CD4-positive, alpha-beta T cell treated with Interleukin-12 subunit alpha and Interleukin-12 subunit beta, for 1 hour (primary cell): Measurements from ENCODE around the gene TMEM132A.

Experiments used
- DNase-seq: peaks from one replicate; pipeline ENCODE4 v3.0.0-alpha.2; 2020

Gene TMEM132A

GRCh38 chr11:60924110-60924905 is at the start of gene TMEM132A:
TMEM132A (plus strand) TSS chr11:60924460; CDS start chr11:60924634, 174 bp downstream.
- DNase-seq, result no peak

GRCh38 chr11:60875366-60876167 is 48.7 kb upstream of the TMEM132A start:
- no peak for DNase-seq

GRCh38 chr11:60876168-60876485 is 48.1 kb upstream of the TMEM132A start:
- DNase-seq, result no peak

- DNase-seq, result no peak
These were observed 45.8 kb upstream of the TMEM132A start for GRCh38 chr11:60878245-60879101.

GRCh38 chr11:60879104-60879503 is 45.2 kb upstream of the TMEM132A start:
- DNase-seq, result no peak

- no peak for DNase-seq
These were observed 44.2 kb upstream of the TMEM132A start for GRCh38 chr11:60879971-60880588.

GRCh38 chr11:60880643-60881282 is 43.5 kb upstream of the TMEM132A start:
- DNase-seq, result no peak

GRCh38 chr11:60887556-60887955 is 36.7 kb upstream of the TMEM132A start:
- peak; percentile 45 for DNase-seq

- DNase-seq, result no peak
These were observed 34.4 kb upstream of the TMEM132A start for GRCh38 chr11:60889869-60890311.

- no peak for DNase-seq
These were observed 33.6 kb upstream of the TMEM132A start for GRCh38 chr11:60890696-60891095.

GRCh38 chr11:60891103-60891741 is 33.0 kb upstream of the TMEM132A start:
- DNase-seq, result no peak

GRCh38 chr11:60895687-60896086 is 28.6 kb upstream of the TMEM132A start:
- no peak for DNase-seq

- DNase-seq, result no peak
These were observed 26.8 kb upstream of the TMEM132A start for GRCh38 chr11:60897496-60897895.

GRCh38 chr11:60899046-60899936 is 25.0 kb upstream of the TMEM132A start:
- DNase-seq, result peak; percentile 60

GRCh38 chr11:60899977-60900376 is 24.3 kb upstream of the TMEM132A start:
- DNase-seq, result no peak

- no peak for DNase-seq
These were observed 23.4 kb upstream of the TMEM132A start for GRCh38 chr11:60900673-60901404.

GRCh38 chr11:60902625-60903024 is 21.6 kb upstream of the TMEM132A start:
- no peak for DNase-seq

- DNase-seq, result no peak
These were observed 19.2 kb upstream of the TMEM132A start for GRCh38 chr11:60905047-60905446.

- peak; percentile 20 for DNase-seq
These were observed 18.6 kb upstream of the TMEM132A start for GRCh38 chr11:60905551-60906113.
